Stromal cell of bone marrow (primary cell): ENCODE measurements around the gene DDX39A.

Experiments
- DNase-seq: peaks from one replicate; pipeline ENCODE4 v3.0.0-alpha.2; 2012; ENCODE audit warnings: low read depth

The DDX39A gene

DNA sequence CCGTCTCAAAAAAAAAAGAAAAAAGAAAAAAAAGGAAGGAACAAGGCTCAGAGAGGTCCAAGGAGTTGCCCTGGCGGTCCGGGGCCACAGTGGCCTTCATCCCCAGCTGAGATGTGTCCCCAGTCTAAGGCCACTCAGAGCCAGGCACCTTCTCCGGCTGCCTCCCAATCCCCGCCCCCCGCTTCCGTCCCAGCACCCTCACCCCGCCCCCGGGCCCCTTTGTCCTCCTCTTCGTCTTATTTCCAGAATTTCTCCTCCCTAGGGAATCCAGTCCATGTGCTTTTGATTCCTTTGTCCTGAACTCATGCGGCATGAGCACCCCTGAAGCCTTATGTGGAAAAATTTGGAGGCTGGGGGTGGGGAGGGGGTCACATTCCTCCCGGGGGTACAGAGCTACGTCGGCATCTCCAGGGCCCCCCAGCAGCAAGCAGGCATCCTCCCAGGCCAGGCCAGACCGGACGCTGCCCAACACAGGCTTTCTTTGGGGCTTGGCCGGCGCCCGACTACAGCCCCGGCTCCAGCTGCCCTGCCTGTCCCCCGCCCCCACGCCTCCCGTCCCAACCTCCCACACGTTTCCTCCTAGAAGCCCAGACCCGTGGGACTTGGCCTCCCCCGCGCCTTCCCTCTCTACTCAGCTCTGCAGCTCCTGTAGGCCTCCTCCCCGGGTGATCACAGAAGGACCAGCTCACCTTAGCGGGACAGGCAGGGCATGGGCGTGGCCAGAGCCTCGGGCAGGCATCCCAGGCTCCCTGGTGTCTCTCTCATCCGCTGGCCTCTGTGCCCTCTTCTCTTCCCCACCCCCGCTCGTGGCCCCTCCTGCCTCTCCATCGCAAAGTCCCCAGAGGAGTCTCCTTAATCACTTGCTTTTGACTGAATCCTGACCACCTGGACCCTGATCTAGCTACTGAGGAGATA lies 55.7 kb downstream of the DDX39A start:
- no peak for DNase-seq

DNA sequence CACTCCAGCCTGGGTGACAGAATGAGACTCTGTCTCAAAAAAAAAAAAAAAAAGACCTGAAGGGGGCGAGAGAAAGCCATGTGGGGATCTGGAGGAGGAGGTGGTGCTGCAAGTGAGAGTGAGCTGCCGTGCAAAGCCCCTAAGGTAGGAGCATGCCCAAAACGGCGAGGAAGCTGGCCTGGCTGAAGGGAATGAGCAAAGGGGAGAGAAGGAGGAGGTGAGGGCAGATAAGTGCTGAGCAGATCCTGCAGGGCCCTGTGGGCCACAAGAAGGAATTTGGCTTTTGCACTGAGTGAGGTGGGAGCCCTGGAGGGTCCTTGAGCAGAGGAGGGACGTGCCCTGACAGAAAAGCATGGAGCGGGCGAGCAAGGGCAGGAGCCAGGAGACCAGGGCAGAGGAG lies 57.3 kb downstream of the DDX39A start:
- DNase-seq, result no peak
